HepG2 (cell line): ENCODE data around the gene ZNRD2. TPM values are rescaled to one million over a fixed set of nuclear protein-coding genes. Genes with fewer than 3 reads are reported as not detected.

Experiments used
- ARNT ChIP-seq: fragments of 450-650 bp; IDR thresholded peaks from 2 replicates; pipeline ENCODE4 v1.6.1; 2017
- KDM6A ChIP-seq: IDR thresholded peaks from 2 replicates; pipeline ENCODE4 v1.6.1; 2016; ENCODE audit warnings: low read depth
- PPARG ChIP-seq: conservative IDR thresholded peaks from 2 replicates; pipeline ENCODE4 v1.6.1; 2016; ENCODE audit warnings: missing biosample characterization, missing genetic modification reagents
- PRPF4 ChIP-seq: fragments of 200-400 bp; formaldehyde crosslinking; IDR thresholded peaks from 2 replicates; pipeline ENCODE4 v1.6.1; 2016; ENCODE audit warnings: low read length, low read depth; ENCODE audit not compliant: poor library complexity, severe bottlenecking
- PTBP1 ChIP-seq: fragments of 200-400 bp; formaldehyde crosslinking; IDR thresholded peaks from 2 replicates; pipeline ENCODE4 v1.6.1; 2018; ENCODE audit warnings: low read length, low read depth; ENCODE audit not compliant: poor library complexity, severe bottlenecking
- SCMH1 ChIP-seq: sonication (generic); formaldehyde crosslinking; IDR thresholded peaks from 2 replicates; pipeline ENCODE4 v1.9.0; 2021; ENCODE audit warnings: missing genetic modification reagents, mild to moderate bottlenecking, borderline replicate concordance
- SP2 ChIP-seq: sonication (generic); formaldehyde crosslinking; IDR thresholded peaks from 2 replicates; pipeline ENCODE4 v1.5.1; 2020; ENCODE audit warnings: mild to moderate bottlenecking, missing genetic modification reagents
- SRF ChIP-seq: IDR thresholded peaks from 2 replicates; pipeline ENCODE4 v1.6.1; 2011; ENCODE audit warnings: mild to moderate bottlenecking, low read depth, low read length, moderate library complexity
- ZBTB39 ChIP-seq: sonication (generic); formaldehyde crosslinking; IDR thresholded peaks from 2 replicates; pipeline ENCODE4 v1.5.0; 2020; ENCODE audit warnings: missing genetic modification reagents
- ZBTB42 ChIP-seq: sonication (generic); formaldehyde crosslinking; IDR thresholded peaks from 2 replicates; pipeline ENCODE4 v1.5.0; 2020; ENCODE audit warnings: mild to moderate bottlenecking, missing genetic modification reagents
- ZKSCAN8 ChIP-seq: IDR thresholded peaks from 2 replicates; pipeline ENCODE4 v1.6.1; 2016; ENCODE audit warnings: borderline replicate concordance, missing genetic modification reagents, missing compliant biosample characterization
- ZNF256 ChIP-seq: sonication (generic); formaldehyde crosslinking; conservative IDR thresholded peaks from 2 replicates; pipeline ENCODE4 v1.4.0; 2020; ENCODE audit warnings: missing genetic modification reagents
- ZNF329 ChIP-seq: sonication (generic); formaldehyde crosslinking; IDR thresholded peaks from 2 replicates; pipeline ENCODE4 v1.9.0; 2021; ENCODE audit warnings: low read depth, mild to moderate bottlenecking, missing genetic modification reagents
- ZNF883 ChIP-seq: sonication (generic); formaldehyde crosslinking; IDR thresholded peaks from 2 replicates; pipeline ENCODE4 v1.5.1; 2020; ENCODE audit warnings: mild to moderate bottlenecking, missing genetic modification reagents; ENCODE audit errors: not compliant biosample characterization
- polyA plus RNA-seq, 8 experiments: library from polyadenylated mRNA; depleted of rRNA in 3 of 8; stranded (reverse) in 7 of 8; unstranded in 1 of 8; fragments of >200 nt; fragmentation: Illumina TruSeq in 4 of 8; extraction: Trizol in 4 of 8; gene quantifications; 2 replicates each; pipeline versions ENCODE4 v1.2.1 to v1.2.3, GENCODE V29; 2011 to 2016; ENCODE audit warnings: low read depth in 4 of 8, missing spikeins in 1 of 8, mixed read lengths in 1 of 8; ENCODE audit not compliant: insufficient read depth in 1 of 8
- total RNA-seq, 5 experiments: library from RNA; depleted of rRNA; stranded (reverse); fragments of >200 nt; fragmentation: Illumina TruSeq; extraction: Trizol; gene quantifications; 2 replicates each; pipeline ENCODE4 v1.2.3, GENCODE V29; 2016; ENCODE audit warnings: low read depth in 1 of 5
- TF ChIP-seq, protein P1 (sequence below): sonication (generic); formaldehyde crosslinking; IDR thresholded peaks from 2 replicates; pipeline ENCODE4 v1.4.0; 2020; ENCODE audit warnings: mild to moderate bottlenecking, low read depth, missing genetic modification reagents
- TF ChIP-seq, protein P2 (sequence below): sonication (generic); formaldehyde crosslinking; IDR thresholded peaks from 2 replicates; pipeline ENCODE4 v1.8.0; 2022; ENCODE audit warnings: mild to moderate bottlenecking, missing genetic modification reagents, borderline replicate concordance
- TF ChIP-seq, protein P3 (sequence below): sonication (generic); formaldehyde crosslinking; IDR thresholded peaks from 2 replicates; pipeline ENCODE4 v1.5.0; 2020; ENCODE audit warnings: missing genetic modification reagents
- TF ChIP-seq, protein P4 (sequence below): sonication (generic); formaldehyde crosslinking; IDR thresholded peaks from 2 replicates; pipeline ENCODE4 v1.8.0; 2022; ENCODE audit warnings: missing genetic modification reagents, mild to moderate bottlenecking, borderline replicate concordance

The ZNRD2 gene
- total and polyA plus RNA-seq, 2 of the 13 experiments (the other 11 are each of a cell fraction or from before 2014, with no cell fraction given) = 29.2 to 34.0 TPM

DNA sequence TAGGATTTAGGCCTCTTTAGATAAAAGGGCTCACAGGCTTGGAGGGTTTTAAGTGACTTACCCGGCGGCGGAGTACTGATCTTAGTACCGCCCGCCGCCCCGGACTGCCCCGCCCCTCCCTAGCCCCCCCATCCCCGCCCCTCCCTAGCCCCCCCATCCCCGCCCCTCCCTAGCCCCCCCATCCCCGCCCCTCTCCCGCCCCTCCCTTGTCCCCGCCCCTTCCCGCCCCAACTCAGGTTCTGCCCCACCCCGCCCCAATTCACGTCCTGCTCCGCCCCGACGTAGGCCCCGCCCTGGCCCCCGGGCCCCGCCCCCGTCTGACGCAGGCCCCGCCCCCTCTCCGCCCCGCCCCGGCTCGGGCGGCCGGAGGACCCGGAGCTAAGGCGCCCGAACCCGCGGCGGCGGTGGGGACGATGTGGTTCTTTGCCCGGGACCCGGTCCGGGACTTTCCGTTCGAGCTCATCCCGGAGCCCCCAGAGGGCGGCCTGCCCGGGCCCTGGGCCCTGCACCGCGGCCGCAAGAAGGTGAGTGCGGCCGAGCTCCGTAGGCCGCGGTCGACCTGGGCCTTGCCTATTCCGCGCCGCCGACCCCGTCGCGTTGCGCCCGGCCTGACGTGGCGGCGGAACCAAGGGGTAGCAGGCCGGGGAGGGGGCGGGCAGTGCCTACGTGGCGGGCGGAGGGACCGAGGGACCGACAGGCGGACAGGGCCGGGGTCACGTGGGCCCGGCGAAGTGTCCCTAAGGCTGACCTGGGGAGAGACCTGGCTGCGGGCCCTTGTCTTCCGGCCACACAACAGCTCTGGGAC is 45.3 kb upstream of the ZNRD2 start, which contains the start of gene SCYL1 (continued):
- TF ChIP-seq, protein P1, sequence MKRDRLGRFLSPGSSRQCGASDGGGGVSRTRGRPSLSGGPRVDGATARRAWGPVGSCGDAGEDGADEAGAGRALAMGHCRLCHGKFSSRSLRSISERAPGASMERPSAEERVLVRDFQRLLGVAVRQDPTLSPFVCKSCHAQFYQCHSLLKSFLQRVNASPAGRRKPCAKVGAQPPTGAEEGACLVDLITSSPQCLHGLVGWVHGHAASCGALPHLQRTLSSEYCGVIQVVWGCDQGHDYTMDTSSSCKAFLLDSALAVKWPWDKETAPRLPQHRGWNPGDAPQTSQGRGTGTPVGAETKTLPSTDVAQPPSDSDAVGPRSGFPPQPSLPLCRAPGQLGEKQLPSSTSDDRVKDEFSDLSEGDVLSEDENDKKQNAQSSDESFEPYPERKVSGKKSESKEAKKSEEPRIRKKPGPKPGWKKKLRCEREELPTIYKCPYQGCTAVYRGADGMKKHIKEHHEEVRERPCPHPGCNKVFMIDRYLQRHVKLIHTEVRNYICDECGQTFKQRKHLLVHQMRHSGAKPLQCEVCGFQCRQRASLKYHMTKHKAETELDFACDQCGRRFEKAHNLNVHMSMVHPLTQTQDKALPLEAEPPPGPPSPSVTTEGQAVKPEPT (CRISPR knock-in tag) = no peak
- TF ChIP-seq SCMH1 (CRISPR knock-in tag) = no peak
- TF ChIP-seq ARNT = no peak
- TF ChIP-seq PPARG (CRISPR knock-in tag) = 0 out of 2 replicates have a peak, but pooled peaks have one; percentile 15
- TF ChIP-seq, protein P2, sequence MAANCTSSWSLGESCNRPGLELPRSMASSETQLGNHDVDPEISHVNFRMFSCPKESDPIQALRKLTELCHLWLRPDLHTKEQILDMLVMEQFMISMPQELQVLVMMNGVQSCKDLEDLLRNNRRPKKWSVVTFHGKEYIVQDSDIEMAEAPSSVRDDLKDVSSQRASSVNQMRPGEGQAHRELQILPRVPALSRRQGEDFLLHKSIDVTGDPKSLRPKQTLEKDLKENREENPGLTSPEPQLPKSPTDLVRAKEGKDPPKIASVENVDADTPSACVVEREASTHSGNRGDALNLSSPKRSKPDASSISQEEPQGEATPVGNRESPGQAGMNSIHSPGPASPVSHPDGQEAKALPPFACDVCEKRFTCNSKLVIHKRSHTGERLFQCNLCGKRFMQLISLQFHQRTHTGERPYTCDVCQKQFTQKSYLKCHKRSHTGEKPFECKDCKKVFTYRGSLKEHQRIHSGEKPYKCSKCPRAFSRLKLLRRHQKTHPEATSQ = peak; percentile 46; the same call in 1 of the 2 replicates
- no peak for TF ChIP-seq PTBP1
- no peak for TF ChIP-seq PRPF4
- no peak for TF ChIP-seq SRF
- TF ChIP-seq SP2 (CRISPR knock-in tag) = 0 out of 2 replicates have a peak, but pooled peaks have one; percentile 33
- no peak; the same call in 1 of the 2 replicates for TF ChIP-seq ZBTB39 (CRISPR knock-in tag)
- no peak for TF ChIP-seq ZNF256 (CRISPR knock-in tag)
- TF ChIP-seq, protein P3, sequence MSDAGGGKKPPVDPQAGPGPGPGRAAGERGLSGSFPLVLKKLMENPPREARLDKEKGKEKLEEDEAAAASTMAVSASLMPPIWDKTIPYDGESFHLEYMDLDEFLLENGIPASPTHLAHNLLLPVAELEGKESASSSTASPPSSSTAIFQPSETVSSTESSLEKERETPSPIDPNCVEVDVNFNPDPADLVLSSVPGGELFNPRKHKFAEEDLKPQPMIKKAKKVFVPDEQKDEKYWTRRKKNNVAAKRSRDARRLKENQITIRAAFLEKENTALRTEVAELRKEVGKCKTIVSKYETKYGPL (CRISPR knock-in tag) = no peak
- peak; percentile 50 for TF ChIP-seq ZNF883
- TF ChIP-seq ZNF329 = no peak
- TF ChIP-seq, protein P4, sequence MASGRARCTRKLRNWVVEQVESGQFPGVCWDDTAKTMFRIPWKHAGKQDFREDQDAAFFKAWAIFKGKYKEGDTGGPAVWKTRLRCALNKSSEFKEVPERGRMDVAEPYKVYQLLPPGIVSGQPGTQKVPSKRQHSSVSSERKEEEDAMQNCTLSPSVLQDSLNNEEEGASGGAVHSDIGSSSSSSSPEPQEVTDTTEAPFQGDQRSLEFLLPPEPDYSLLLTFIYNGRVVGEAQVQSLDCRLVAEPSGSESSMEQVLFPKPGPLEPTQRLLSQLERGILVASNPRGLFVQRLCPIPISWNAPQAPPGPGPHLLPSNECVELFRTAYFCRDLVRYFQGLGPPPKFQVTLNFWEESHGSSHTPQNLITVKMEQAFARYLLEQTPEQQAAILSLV (CRISPR knock-in tag) = 0 out of 2 replicates have a peak, but pooled peaks have one; percentile 25
- TF ChIP-seq ZBTB42 = no peak
- TF ChIP-seq ZKSCAN8 (CRISPR knock-in tag) = no peak
- no peak for TF ChIP-seq KDM6A (CRISPR knock-in tag)
